Neural cell (in vitro differentiated cells): ENCODE data around the gene DPY19L2.
"Not testable (repeated sequence)": the region's sequence is repeated elsewhere in the genome, so short reads cannot be mapped to it uniquely, and the experiment has no call there.

Experiments
- EP300 ChIP-seq: fragments of 450-650 bp; conservative IDR thresholded peaks from 2 replicates; pipeline ENCODE4 v1.6.1; 2014; ENCODE audit warnings: antibody characterized with exemption, mild to moderate bottlenecking, moderate library complexity; ENCODE audit not compliant: poor library complexity, severe bottlenecking
- POLR2AphosphoS5 ChIP-seq: IDR thresholded peaks from 2 replicates; pipeline ENCODE4 v1.6.1; 2012
- RAD21 ChIP-seq: fragments of 450-650 bp; conservative IDR thresholded peaks from 2 replicates; pipeline ENCODE4 v1.6.1; 2014; ENCODE audit warnings: antibody characterized with exemption, mild to moderate bottlenecking, moderate library complexity
- TF ChIP-seq, protein P1 (sequence below): fragments of 450-650 bp; IDR thresholded peaks from 2 replicates; pipeline ENCODE4 v1.5.1; 2014; ENCODE audit warnings: antibody characterized with exemption, mild to moderate bottlenecking, moderate library complexity; ENCODE audit not compliant: poor library complexity, severe bottlenecking

DNA sequence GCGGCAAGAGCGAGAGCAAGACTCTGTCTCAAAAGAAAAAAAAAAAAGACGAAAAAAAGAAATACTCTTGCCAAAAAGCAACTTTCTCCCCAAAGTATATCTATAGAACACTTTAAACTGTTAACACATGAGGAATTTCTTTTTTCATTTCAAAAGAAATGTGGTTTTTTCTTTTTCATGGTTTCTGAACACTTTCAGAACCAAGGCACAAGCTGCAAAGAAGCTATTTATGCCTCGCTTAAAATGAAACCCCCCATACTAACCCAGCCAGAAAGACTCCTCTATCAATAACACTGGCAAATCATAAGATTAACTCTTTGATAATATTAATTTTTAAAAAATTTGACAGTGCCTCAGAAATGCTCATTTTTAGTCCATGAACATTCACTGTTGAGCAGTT is 48.6 kb upstream of the DPY19L2 start:
- TF ChIP-seq, protein P1, sequence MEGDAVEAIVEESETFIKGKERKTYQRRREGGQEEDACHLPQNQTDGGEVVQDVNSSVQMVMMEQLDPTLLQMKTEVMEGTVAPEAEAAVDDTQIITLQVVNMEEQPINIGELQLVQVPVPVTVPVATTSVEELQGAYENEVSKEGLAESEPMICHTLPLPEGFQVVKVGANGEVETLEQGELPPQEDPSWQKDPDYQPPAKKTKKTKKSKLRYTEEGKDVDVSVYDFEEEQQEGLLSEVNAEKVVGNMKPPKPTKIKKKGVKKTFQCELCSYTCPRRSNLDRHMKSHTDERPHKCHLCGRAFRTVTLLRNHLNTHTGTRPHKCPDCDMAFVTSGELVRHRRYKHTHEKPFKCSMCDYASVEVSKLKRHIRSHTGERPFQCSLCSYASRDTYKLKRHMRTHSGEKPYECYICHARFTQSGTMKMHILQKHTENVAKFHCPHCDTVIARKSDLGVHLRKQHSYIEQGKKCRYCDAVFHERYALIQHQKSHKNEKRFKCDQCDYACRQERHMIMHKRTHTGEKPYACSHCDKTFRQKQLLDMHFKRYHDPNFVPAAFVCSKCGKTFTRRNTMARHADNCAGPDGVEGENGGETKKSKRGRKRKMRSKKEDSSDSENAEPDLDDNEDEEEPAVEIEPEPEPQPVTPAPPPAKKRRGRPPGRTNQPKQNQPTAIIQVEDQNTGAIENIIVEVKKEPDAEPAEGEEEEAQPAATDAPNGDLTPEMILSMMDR, result not testable (repeated sequence)
- TF ChIP-seq EP300, RAD21, POLR2AphosphoS5: not testable (repeated sequence)
